Measurements from ENCODE around the gene MUTYH.
"Not testable (repeated sequence)": the region's sequence is repeated elsewhere in the genome, so short reads cannot be mapped to it uniquely, and the experiment has no call there.

MUTYH gene

GRCh38 chr1:45321444-45321843, 18.8 kb downstream of the MUTYH start:
- no peak for DNase-seq

DNA sequence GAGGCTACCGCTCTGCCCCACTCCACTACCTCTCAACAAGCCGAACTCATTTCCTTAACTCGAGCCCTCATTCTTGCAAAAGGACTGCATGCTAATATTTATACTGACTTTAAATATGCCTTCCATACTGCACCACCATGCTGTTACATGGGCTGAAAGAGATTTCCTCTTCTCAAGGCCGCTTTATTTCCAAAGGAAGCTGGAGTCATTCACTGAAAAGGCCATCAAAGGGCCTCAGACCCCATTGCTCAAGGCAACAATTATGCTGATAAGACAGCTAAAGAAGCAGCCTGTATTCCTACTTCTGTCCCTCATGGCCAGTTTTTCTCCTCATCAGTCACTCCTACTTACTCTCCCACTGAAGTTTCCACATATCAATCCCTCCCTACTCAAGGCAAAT, 20.5 kb downstream of the MUTYH start:
- no peak for DNase-seq

DNA sequence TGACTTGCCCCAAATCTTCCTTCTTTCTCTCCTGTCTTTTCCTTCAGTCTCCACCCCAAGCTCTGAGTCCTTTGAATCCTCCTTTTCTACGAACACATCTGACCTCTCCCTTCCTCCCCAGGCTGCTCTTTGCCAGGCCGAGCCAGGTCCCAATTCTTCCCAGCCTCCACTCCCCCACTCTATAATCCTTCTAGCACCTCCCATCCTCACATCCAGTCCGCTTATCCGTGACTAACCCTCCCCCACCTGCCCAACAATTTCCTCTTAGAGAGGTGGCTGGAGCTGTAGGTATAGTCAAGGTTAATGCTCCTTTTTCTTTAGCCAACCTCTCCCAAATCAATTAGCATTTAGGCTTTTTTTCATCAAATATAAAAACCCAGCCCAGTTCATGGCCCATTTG, 23.1 kb downstream of the MUTYH start:
- DNase-seq, result no peak

DNA sequence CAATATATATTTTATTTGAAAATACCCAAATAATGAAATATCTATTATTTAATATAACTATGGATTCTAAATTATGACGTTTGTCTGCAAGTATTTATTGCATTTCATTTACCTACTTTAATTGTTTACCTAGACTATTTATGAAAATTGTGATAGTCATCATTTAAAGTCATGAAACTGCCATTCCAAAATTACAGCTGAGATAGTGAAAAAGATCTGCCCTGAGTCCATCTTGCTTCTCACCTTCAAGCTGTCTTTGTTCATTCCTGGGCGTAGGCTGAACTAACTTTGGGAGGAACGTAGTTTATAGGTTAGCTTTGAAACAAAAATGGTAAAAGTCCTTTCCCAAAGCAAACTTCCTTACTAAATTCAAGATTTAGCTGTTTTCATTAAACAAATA, 26.0 kb downstream of the MUTYH start:
- no peak for DNase-seq

DNA sequence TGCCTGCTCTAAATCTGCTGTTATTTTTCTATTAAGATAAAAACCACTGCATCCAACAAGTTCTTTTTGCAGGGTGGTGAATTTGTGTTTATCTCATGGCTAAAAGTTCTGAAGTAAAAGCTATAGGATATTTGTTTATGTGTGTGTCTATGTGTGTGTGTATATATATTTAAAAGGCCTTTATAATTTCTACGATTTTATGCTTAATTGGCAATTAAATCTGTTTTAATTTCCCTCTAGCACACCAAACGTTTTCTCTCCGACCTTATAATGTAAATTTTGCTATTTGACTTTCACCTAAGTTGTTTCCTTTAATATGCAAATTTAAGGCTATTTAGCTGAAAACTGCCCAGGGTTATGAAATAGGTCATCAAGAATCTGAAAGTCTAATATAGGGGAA, 33.3 kb downstream of the MUTYH start:
- DNase-seq, result no peak

- peak; percentile 50 for DNase-seq
Observed at GRCh38 chr1:45306319-45306718, 33.9 kb downstream of the MUTYH start.

- no peak for DNase-seq
Observed at GRCh38 chr1:45305231-45305630, 35.0 kb downstream of the MUTYH start.

DNA sequence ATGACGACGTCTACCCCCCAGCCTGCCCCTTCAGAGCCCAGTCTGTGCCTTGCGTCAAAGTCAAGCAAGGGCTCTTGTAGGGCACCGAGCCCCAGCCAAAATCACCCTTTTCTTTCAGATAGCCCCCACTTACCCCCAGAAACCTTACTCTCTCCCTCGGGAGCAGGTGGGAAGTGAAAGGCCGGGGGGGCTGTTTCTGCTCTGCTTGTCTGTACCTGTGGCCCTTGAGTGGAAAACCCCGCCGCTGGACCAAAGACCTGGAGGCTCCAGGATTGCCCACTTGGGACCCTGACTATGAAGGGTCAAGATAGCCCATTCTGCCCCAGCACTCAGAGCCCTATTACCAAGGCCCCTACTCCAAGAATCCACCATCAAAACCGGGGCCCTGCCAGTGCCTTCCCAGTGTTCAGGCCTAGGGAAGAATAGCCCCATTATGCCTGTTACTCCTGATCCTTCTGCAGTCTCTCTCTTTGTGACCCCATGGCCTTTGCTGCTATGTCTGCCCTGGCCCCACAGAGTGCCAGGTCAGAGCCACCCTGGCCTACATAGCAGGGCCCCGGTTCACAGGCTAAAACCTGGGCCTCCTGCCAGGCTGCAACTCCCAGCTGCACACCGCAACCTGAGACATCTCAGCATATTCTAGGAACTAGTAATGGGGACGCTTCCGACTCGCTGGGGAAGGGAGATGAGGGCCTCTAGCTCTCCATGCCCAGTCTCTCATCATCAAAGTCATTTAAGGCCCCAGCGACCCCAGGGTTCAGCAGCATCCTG, 35.7 kb downstream of the MUTYH start:
- peak; percentile 29 for DNase-seq

DNA sequence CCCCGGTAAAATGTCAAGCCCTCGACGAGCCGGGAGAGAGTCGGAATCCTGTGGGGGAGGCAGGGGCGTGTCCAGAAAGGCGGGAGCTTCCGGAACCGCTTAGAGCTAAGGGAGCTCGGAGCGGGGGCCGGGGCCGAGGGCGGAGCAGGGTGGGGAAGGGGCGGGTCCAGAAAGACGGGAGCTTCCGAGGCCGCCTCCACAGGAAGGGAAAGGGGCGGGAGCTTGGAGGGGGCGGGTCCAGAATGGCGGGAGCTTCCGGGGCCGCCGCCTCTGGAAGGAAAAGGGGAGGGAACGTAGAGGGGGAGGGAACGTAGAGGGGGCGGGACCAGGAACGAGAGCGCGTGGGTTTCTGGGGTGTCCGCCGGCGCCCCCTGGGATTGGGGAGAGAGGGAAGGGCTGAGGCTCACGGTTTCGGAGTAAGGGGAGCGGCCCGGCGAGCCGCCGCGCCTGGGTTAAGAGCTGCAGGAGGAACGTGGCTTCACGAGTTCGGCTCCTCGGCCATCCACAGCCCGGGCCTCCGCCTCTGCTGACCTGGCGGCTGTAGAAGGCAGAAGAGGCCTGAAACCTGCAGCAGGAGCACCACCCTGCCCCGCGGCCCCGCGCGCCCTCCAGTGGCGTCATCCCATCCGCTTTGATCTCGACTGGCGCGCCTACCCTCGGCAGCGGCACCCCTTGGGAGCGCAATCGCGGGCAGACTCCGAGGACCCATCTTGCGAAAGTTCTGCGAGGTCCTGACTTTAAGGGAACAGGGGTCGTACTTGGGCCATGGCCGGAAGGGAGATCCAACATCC, 36.5 kb downstream of the MUTYH start:
- peak; percentile 98 for DNase-seq

GRCh38 chr1:45302505-45303150, 37.6 kb downstream of the MUTYH start:
- DNase-seq, result no peak

DNA sequence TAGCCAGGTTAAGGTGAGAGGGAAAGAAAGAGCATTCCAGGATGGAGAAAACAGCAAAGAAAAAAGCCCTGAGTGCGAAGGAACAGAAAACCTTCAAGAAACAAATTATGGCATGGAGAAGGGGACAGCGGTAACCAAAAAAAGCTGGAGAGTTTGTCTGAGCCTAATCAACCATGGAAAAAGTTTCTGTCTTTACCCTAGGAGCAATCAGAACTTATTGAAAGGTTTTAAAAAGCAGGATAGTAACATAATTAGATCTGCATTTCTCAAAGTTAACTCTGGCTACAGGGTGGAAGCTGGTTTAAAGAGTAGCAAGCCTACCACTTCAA, 39.6 kb downstream of the MUTYH start:
- DNase-seq, result no peak

DNA sequence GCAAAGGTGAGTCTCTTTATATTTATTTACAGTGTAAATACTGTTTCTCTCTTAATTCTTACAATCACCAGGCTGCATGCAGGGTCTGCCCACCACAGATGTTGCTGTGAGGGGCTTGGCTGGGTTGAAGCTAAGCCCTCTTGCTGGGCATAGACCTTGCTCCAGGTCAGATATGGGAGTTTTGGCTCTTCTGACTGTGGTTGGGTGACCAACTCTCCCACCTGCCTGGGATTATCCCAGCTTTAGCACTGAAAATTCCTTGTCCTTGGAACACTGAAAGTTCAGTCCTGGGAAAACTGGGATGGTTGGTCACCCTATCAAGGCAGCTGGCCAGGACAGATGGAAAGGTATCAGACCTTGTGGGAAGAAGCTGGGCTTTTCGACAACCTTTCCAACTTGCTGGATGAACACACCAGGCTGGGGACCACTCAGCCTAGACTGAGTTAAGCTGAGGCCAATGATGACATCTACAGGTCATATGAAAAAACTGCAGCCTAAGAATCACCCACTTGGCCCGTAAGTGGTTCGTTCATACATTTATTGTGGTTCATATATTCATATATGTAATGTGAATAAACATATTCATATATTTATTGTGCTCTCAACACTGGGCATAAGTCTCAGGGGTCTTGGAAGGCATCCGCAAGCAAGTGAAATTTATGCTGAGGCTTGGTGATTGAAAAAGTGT, 40.1 kb downstream of the MUTYH start:
- peak; percentile 74 for DNase-seq

DNA sequence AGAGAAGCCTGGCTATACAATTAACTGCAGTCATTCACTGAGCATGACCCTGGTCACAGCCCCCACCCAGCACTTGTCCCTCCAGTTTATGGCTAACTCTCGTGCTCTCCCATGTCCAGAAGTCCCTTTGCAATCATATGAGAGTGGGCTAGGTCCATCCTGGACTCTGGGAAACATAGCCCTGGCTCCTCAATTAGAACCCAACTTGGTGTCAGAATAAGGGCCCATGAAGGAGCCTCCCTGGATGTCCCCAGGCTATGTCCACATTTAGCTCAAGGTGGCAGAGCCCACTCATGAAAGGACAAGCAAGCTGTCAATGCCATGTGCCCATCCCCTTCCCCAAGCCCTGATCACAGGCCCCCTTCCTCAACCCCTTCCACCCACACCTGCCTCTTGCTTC, 40.9 kb downstream of the MUTYH start:
- DNase-seq, result no peak

GRCh38 chr1:45297666-45298356, 42.4 kb downstream of the MUTYH start:
- DNase-seq, result no peak

- no peak for DNase-seq
Observed at GRCh38 chr1:45291716-45292115, 48.5 kb downstream of the MUTYH start.

GRCh38 chr1:45291002-45291401, 49.2 kb downstream of the MUTYH start:
- DNase-seq, result not testable (repeated sequence)

GRCh38 chr1:45286521-45286920, 53.7 kb downstream of the MUTYH start:
- DNase-seq, result not testable (repeated sequence)

DNA sequence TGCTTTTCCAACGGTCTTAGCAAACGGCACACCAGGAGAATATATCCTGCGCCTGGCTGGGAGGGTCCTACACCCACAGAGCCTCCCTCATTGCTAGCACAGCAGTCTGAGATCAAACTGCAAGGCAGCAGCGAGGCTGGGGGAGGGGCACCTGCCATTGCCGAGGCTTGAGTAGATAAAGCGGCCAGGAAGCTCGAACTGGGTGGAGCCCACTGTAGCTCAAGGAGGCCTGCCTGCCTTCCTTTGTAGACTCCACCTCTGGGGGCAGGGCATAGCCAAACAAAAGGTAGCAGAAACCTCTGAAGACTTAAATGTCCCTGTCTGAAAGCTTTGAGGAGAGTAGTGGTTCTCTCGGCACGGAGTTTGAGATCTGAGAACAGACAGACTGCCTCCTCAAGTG, 55.4 kb downstream of the MUTYH start:
- DNase-seq, result not testable (repeated sequence)

GRCh38 chr1:45282351-45282750, 57.9 kb downstream of the MUTYH start:
- no peak for DNase-seq
